ENCODE results near the gene WNT9A. TPM values are rescaled to one million over a fixed set of nuclear protein-coding genes. Genes with fewer than 3 reads are reported as not detected.

The WNT9A gene
- total RNA-seq, 2 experiments from 2014 or later: 0.07 to 0.12 TPM

- CTCF ChIA-PET: no interaction called here
Measured at GRCh38 chr1:227937031-227937837, 10.5 kb downstream of the WNT9A start.

GRCh38 chr1:227935826-227936225 is 11.9 kb downstream of the WNT9A start:
- DNase-seq: no peak
- ChIA-PET POLR2A (no interaction called here), CTCF (no interaction called here)
- peak overlapping the region; percentile 71 for H3K27ac Mint-ChIP-seq
- peaks cover 18% of the 10 kb centered on the region for H3K9me3 Mint-ChIP-seq
- H3K4me3 Mint-ChIP-seq: no peak overlapping the region
- intact Hi-C loops (cut with micrococcal nuclease): loop anchor here (1.0 kb wide), 2 partner anchors 178 to 188 kb away; no protein-coding TSS in a partner anchor
- peaks cover 2% of the 10 kb centered on the region for H3K36me3 Mint-ChIP-seq
- H3K4me1 Mint-ChIP-seq (ENCODE audit: low read depth): peaks cover 20% of the 10 kb centered on the region
- no peaks in the 10 kb centered on the region for H3K27me3 Mint-ChIP-seq

More at GRCh38 chr1:227937031-227937837, 10.5 kb downstream of the WNT9A start:
- no peak overlapping the region for H3K4me3 Mint-ChIP-seq
- H3K36me3 Mint-ChIP-seq: peaks cover 2% of the 10 kb centered on the region
- peaks cover 18% of the 10 kb centered on the region for H3K9me3 Mint-ChIP-seq
- DNase-seq: no peak
- no peaks in the 10 kb centered on the region for H3K27me3 Mint-ChIP-seq
- POLR2A ChIA-PET: no interaction called here
- peaks cover 9% of the 10 kb centered on the region for H3K4me1 Mint-ChIP-seq (ENCODE audit: low read depth)
- peak overlapping the region; percentile 2 for H3K27ac Mint-ChIP-seq
- intact Hi-C loops (cut with micrococcal nuclease): no loop called here

GRCh38 chr1:227934476-227935313 is 13.0 kb downstream of the WNT9A start:
- peaks cover 18% of the 10 kb centered on the region for H3K9me3 Mint-ChIP-seq
- peak overlapping the region; percentile 71 for H3K27ac Mint-ChIP-seq
- CTCF ChIA-PET: interaction anchor here (0.8 to 1.3 kb wide), 3 partner anchors 17 to 173 kb away, joined by 3 to 4 read pairs (median 4); no protein-coding TSS in a partner anchor
- peaks cover 20% of the 10 kb centered on the region for H3K4me1 Mint-ChIP-seq (ENCODE audit: low read depth)
- no peak overlapping the region for H3K4me3 Mint-ChIP-seq
- intact Hi-C loops (cut with micrococcal nuclease): loop anchor here (1.0 kb wide), 3 partner anchors 172 to 186 kb away; no protein-coding TSS in a partner anchor
- peaks cover 2% of the 10 kb centered on the region for H3K36me3 Mint-ChIP-seq
- POLR2A ChIA-PET: interaction anchor here (1.0 kb wide), 1 partner anchor 168 kb away, joined by 3 read pairs; no protein-coding TSS in a partner anchor
- no peaks in the 10 kb centered on the region for H3K27me3 Mint-ChIP-seq
- DNase-seq: peak; percentile 83

GRCh38 chr1:227929751-227930472 is 17.8 kb downstream of the WNT9A start:
- POLR2A ChIA-PET: no interaction called here
- intact Hi-C loops (cut with micrococcal nuclease): no loop called here
- CTCF ChIA-PET: interaction anchor here (1.0 kb wide), 1 partner anchor 24 kb away, joined by 3 read pairs; no protein-coding TSS in a partner anchor
- Mint-ChIP-seq H3K27me3 (no peaks in the 10 kb centered on the region), H3K4me3 (no peak overlapping the region), H3K9me3 (peaks cover 7% of the 10 kb centered on the region), H3K27ac (no peak overlapping the region), H3K36me3 (peaks cover 1% of the 10 kb centered on the region), H3K4me1 (ENCODE audit: low read depth) (peaks cover 18% of the 10 kb centered on the region)
- no peak for DNase-seq

GRCh38 chr1:227928811-227929375 is 18.8 kb downstream of the WNT9A start:
- no peak for DNase-seq
- POLR2A ChIA-PET: no interaction called here
- H3K9me3 Mint-ChIP-seq: no peaks in the 10 kb centered on the region
- H3K4me3 Mint-ChIP-seq: no peak overlapping the region
- no peak overlapping the region for H3K27ac Mint-ChIP-seq
- CTCF ChIA-PET: no interaction called here
- intact Hi-C loops (cut with micrococcal nuclease): no loop called here
- H3K27me3 Mint-ChIP-seq: no peaks in the 10 kb centered on the region
- peaks cover 13% of the 10 kb centered on the region for H3K4me1 Mint-ChIP-seq (ENCODE audit: low read depth)
- H3K36me3 Mint-ChIP-seq: no peaks in the 10 kb centered on the region

GRCh38 chr1:227927971-227928741 is 19.6 kb downstream of the WNT9A start:
- intact Hi-C loops (cut with micrococcal nuclease): no loop called here
- Mint-ChIP-seq H3K4me1 (ENCODE audit: low read depth) (peaks cover 13% of the 10 kb centered on the region), H3K27ac (no peak overlapping the region), H3K4me3 (no peak overlapping the region), H3K9me3 (no peaks in the 10 kb centered on the region), H3K36me3 (no peaks in the 10 kb centered on the region), H3K27me3 (no peaks in the 10 kb centered on the region)
- DNase-seq: no peak
- ChIA-PET POLR2A (no interaction called here), CTCF (no interaction called here)

GRCh38 chr1:227926896-227927885 is 20.5 kb downstream of the WNT9A start:
- intact Hi-C loops (cut with micrococcal nuclease): no loop called here
- CTCF ChIA-PET: no interaction called here
- Mint-ChIP-seq H3K9me3 (no peaks in the 10 kb centered on the region), H3K36me3 (no peaks in the 10 kb centered on the region), H3K27me3 (no peaks in the 10 kb centered on the region), H3K4me3 (no peak overlapping the region), H3K4me1 (ENCODE audit: low read depth) (peaks cover 10% of the 10 kb centered on the region), H3K27ac (no peak overlapping the region)
- POLR2A ChIA-PET: no interaction called here
- DNase-seq: no peak

- ChIA-PET CTCF (no interaction called here), POLR2A (no interaction called here)
- H3K4me1 Mint-ChIP-seq (ENCODE audit: low read depth): peaks cover 4% of the 10 kb centered on the region
- no peaks in the 10 kb centered on the region for H3K36me3 Mint-ChIP-seq
- DNase-seq: no peak
- no peak overlapping the region for H3K4me3 Mint-ChIP-seq
- no peaks in the 10 kb centered on the region for H3K9me3 Mint-ChIP-seq
- H3K27ac Mint-ChIP-seq: no peak overlapping the region
- intact Hi-C loops (cut with micrococcal nuclease): no loop called here
- H3K27me3 Mint-ChIP-seq: no peaks in the 10 kb centered on the region
Measured at GRCh38 chr1:227926216-227926791, 21.4 kb downstream of the WNT9A start.

GRCh38 chr1:227925582-227926198 is 22.0 kb downstream of the WNT9A start:
- ChIA-PET CTCF (no interaction called here), POLR2A (no interaction called here)
- intact Hi-C loops (cut with micrococcal nuclease): no loop called here
- Mint-ChIP-seq H3K4me3 (no peak overlapping the region), H3K27ac (no peak overlapping the region), H3K27me3 (no peaks in the 10 kb centered on the region), H3K4me1 (ENCODE audit: low read depth) (no peaks in the 10 kb centered on the region), H3K9me3 (no peaks in the 10 kb centered on the region), H3K36me3 (no peaks in the 10 kb centered on the region)
- no peak for DNase-seq
